Psoas muscle (tissue), 8 donors: ENCODE data around the gene SLC25A47. TPM values are rescaled to one million over a fixed set of nuclear protein-coding genes. Genes with fewer than 3 reads are reported as not detected.
A peak's percentile ranks its signal among the peaks of the same experiment; 100 is the strongest.

ENCODE experiments used
- ATAC-seq, 4 donors: fragments of 200-7000 bp; cut with Tn5 transposase; one replicate each; pipeline ENCODE4 v1.9.1; 2020; ENCODE audit warnings: moderate library complexity in 3 of 4, mild to moderate bottlenecking in 2 of 4
- DNase-seq, 2 donors: peaks; one replicate each; pipeline ENCODE4 v3.0.0-alpha.2; 2020
- H3K27ac ChIP-seq: fragments of 200-600 bp; one replicate; pipeline ENCODE4 v1.8.0; 2022
- H3K27me3 ChIP-seq, 3 donors: fragments of 200-600 bp in 1 of 3; one replicate each; pipeline versions ENCODE4 v1.6.1 to v1.8.0; 2013 to 2022; ENCODE audit warnings: low read length in 2 of 3, mild to moderate bottlenecking in 2 of 3, moderate library complexity in 1 of 3; ENCODE audit not compliant: insufficient read depth in 3 of 3
- H3K36me3 ChIP-seq, 2 donors: fragments of 200-600 bp in 1 of 2; one replicate each; pipeline versions ENCODE4 v1.6.1 to v1.8.0; 2013 to 2022; ENCODE audit warnings: low read depth in 1 of 2, mild to moderate bottlenecking in 1 of 2, moderate library complexity in 1 of 2; ENCODE audit not compliant: insufficient read depth in 1 of 2
- H3K4me1 ChIP-seq: fragments of 200-600 bp; one replicate; pipeline ENCODE4 v1.8.0; 2022
- H3K4me3 ChIP-seq: fragments of 200-600 bp; one replicate; pipeline ENCODE4 v1.8.0; 2022; ENCODE audit warnings: mild to moderate bottlenecking
- H3K9me3 ChIP-seq: fragments of 200-600 bp; one replicate; pipeline ENCODE4 v1.8.0; 2022
- WGBS, 3 donors: extraction: QIAGEN DNeasy Blood & Tissue Kit; methylation state at CpG; one replicate each; pipeline versions ENCODE4 v1.1.6 to v1.1.7; 2013; 5-methylcytosine and 5-hydroxymethylcytosine counted together
- intact Hi-C, 2 donors: fragments of 100-400 bp; cut with DNase I; formaldehyde crosslinking; loops; one replicate each; pipeline versions ENCODE4 v1.11.0 to v1.14.2; 2022
- polyA plus RNA-seq, 3 donors: library from polyadenylated mRNA; stranded (reverse); fragments of 200-250 nt; gene quantifications; one replicate each; pipeline ENCODE4 v1.2.3, GENCODE V29; 2013
- total RNA-seq, 4 donors: library from RNA; stranded (reverse); fragmentation: NEBNext Ultra II Directional in 2 of 4; extraction: Animal tissue kit (Norgen Biotek cat#: 25700) in 2 of 4; gene quantifications; one replicate each; pipeline versions ENCODE4 v1.2.1 to v1.2.4, GENCODE V29; 2021 to 2023
- TF ChIP-seq, protein P1 (sequence below): fragments of 200-600 bp; IDR thresholded peaks from one replicate; pipeline ENCODE4 v1.8.0; 2022; ENCODE audit warnings: antibody characterized with exemption
- donor health status: healthy with polysubstance abuse.
- donor health status: DM: no; HTN: no; CAD: no; lungs with moderate emphysema.
- donor health status: Bipolar disorder and iron deficiency.
- donor health status: healthy.
- donor health status: DM: yes; HTN: yes; CAD: no.
- donor health status: DM: no; HTN: no; CAD: no.
- donor health status: DM: no; HTN: no; CAD: no.
- donor health status: DM: yes; HTN: yes; CAD: no.

The SLC25A47 gene
- total and polyA plus RNA-seq, 7 donors: 0.03 to 0.12 TPM; not detected in 5

DNA sequence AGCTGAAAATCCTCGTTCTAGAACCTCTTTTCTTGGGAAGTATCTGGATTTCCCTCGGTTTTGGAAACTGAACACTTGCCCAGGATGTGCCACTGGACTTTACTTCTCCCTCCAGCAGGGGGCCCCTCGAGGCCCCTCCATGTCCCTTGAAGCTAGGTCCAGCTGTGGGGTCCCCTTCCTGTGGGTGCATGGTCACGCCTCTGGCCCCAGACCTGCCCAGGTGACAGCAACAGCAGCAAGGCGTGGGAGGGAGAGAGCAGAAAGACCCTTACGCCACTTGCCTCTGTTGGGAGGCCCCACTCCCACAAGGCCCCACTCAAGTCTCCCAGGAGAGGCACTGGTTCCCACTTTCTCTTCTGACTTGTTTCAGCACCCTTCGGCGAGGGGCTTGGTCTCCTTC is 20.0 kb upstream of the SLC25A47 start:
- TF ChIP-seq, protein P1, sequence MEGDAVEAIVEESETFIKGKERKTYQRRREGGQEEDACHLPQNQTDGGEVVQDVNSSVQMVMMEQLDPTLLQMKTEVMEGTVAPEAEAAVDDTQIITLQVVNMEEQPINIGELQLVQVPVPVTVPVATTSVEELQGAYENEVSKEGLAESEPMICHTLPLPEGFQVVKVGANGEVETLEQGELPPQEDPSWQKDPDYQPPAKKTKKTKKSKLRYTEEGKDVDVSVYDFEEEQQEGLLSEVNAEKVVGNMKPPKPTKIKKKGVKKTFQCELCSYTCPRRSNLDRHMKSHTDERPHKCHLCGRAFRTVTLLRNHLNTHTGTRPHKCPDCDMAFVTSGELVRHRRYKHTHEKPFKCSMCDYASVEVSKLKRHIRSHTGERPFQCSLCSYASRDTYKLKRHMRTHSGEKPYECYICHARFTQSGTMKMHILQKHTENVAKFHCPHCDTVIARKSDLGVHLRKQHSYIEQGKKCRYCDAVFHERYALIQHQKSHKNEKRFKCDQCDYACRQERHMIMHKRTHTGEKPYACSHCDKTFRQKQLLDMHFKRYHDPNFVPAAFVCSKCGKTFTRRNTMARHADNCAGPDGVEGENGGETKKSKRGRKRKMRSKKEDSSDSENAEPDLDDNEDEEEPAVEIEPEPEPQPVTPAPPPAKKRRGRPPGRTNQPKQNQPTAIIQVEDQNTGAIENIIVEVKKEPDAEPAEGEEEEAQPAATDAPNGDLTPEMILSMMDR: peak; percentile 50
- Histone ChIP-seq H3K4me1 (peaks cover 24% of the 10 kb centered on the region), H3K4me3 (no peak overlapping the region), H3K27ac (no peak overlapping the region), H3K36me3 (no peaks in the 10 kb centered on the region), H3K27me3 (no peaks in the 10 kb centered on the region), H3K9me3 (no peaks in the 10 kb centered on the region)
- intact Hi-C loops: no loop called here
- DNase-seq (no peak), ATAC-seq (no peak)
- WGBS, 3 donors: 65 to 74% (median 71%) methylated on average over 8 of the region's 8 CpGs

DNA sequence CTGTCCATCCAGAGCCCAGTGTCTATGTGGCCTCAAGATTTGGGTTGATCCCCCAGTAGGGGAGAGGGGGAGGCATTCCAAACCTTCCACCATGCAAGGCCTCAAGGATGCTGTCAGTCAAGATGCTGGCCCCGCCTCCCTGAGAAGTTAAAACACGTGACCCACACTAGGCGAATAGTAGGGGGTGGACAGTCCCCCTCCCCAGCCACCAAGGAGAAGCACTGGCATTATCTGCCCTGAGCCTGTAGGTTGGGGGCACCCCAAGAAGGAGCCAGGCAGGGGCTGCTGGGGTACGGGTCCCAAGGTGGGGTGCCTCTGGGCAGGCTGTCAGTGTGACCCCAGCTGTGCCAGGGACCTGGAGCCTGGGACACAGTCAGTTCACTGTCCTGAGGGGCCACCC is 19.2 kb upstream of the SLC25A47 start:
- no peak overlapping the region for H3K27ac ChIP-seq
- peaks cover 24% of the 10 kb centered on the region for H3K4me1 ChIP-seq
- DNase-seq (no peak), ATAC-seq (no peak)
- H3K4me3 ChIP-seq: no peak overlapping the region
- intact Hi-C loops: no loop called here
- H3K27me3 ChIP-seq: no peaks in the 10 kb centered on the region
- H3K9me3 ChIP-seq: no peaks in the 10 kb centered on the region
- TF ChIP-seq, protein P1: no peak
- no peaks in the 10 kb centered on the region for H3K36me3 ChIP-seq
- WGBS, 3 donors: 68 to 74% (median 69%) methylated on average over 4 of the region's 4 CpGs

DNA sequence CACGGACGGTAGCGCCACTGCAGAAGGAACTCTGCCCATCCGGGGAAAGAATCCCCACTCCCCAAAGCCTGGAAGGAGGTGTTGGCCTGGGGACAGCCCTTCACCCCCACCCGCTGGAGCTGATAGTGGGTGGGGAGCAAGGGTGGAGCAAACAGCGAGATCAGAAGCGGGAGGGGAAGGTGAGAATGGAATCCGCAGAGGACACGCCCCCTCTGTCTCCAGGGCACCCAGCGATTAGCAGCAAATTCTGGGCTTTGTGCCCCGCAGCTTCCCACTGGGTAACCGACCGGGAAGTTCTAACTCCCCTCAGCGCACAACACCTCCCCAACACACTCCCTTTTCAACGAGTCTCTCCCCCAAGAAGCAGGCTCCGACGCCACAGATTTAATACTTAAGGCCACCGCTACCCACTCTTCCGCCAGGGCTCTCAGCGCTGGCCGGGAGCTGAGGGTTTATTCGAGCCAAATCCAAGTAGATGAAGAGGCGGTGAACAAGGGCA is 18.3 kb upstream of the SLC25A47 start:
- TF ChIP-seq, protein P1: no peak
- H3K4me3 ChIP-seq: peak overlapping the region; percentile 95
- no peak for DNase-seq
- H3K36me3 ChIP-seq: no peaks in the 10 kb centered on the region
- H3K27ac ChIP-seq: peak overlapping the region; percentile 82
- H3K4me1 ChIP-seq: peaks cover 24% of the 10 kb centered on the region
- WGBS, 3 donors: 22 to 34% (median 23%) methylated on average over 21 to 22 of the region's 23 CpGs
- peak in 1 of 4 donors; percentile 12 for ATAC-seq
- H3K27me3 ChIP-seq: no peaks in the 10 kb centered on the region
- intact Hi-C loops: loop anchor here (5.0 kb wide), 3 partner anchors 63 to 72 kb away; partner anchors contain the start of genes WDR25 (in 1 of the 2) and YY1 (in 1 of the 2)
- no peaks in the 10 kb centered on the region for H3K9me3 ChIP-seq

DNA sequence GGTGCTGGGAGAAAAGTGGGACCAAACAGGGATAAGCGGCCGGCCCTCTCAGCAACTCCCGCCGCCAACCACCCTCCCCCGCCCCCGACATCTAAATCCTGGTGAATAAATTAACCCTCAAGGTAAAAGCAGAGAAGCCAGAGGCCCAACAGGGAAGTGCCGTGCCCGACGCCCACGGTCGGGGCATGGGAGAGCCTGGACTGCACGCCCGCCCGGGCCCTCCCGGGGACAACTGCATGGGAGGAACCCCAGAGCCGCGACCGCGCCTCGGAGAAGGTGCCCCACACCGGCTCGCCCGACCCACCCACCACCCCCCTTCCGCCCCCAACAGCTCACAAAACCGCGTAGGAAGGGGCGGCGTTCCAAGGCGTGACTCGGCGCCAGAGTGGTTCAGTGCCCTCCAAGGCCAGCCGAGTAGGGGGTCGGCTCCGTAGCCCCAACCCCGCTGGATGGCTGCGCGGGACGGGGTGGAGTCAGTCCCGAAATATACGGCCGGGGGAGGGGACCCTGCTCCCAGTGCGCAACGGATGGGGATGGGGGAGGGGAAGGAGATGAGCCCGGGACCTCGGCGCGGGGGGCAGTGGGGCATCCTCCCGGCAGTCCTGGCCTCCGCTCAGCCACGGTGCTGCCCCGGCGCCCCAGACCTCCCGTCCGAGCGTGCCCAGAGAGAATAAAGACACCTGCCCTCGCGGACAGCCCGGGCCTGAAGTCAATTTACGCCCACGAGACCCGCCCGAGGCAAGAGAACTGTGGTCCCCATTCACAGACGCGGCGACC is 17.6 kb upstream of the SLC25A47 start:
- no peaks in the 10 kb centered on the region for H3K27me3 ChIP-seq
- WGBS, 3 donors: 1 to 2% (median 2%) methylated on average over 37 to 65 of the region's 65 CpGs
- peaks cover 24% of the 10 kb centered on the region for H3K4me1 ChIP-seq
- TF ChIP-seq, protein P1: no peak
- peak overlapping the region; percentile 82 for H3K27ac ChIP-seq
- DNase-seq: peak in 1 of 2 donors; percentile 40
- peak overlapping the region; percentile 95 for H3K4me3 ChIP-seq
- intact Hi-C loops: loop anchor here (5.0 kb wide), 3 partner anchors 63 to 72 kb away; partner anchors contain the start of genes WDR25 (in 1 of the 2) and YY1 (in 1 of the 2)
- peak in 2 of 4 donors; percentile 2 to 8 for ATAC-seq
- no peaks in the 10 kb centered on the region for H3K36me3 ChIP-seq
- H3K9me3 ChIP-seq: no peaks in the 10 kb centered on the region
